GM23338 (cell line): ENCODE results near the gene HDHD2. TPM values are rescaled to one million over a fixed set of nuclear protein-coding genes. Genes with fewer than 3 reads are reported as not detected.

Experiments used
- ATAC-seq: fragments of 200-7000 bp; cut with Tn5 transposase; 3 replicates; pipeline ENCODE4 v1.9.1; 2020
- DNase-seq: peaks from one replicate; pipeline ENCODE4 v3.0.0-alpha.2; 2015; ENCODE audit warnings: low spot score
- H2AFZ ChIP-seq: fragments of 200-600 bp; sonication (generic); 2 replicates; pipeline ENCODE4 v1.8.0; 2016; ENCODE audit warnings: antibody characterized with exemption, mild to moderate bottlenecking, moderate library complexity
- H3F3A ChIP-seq: fragments of 200-600 bp; sonication (generic); replicated peaks from 2 replicates; pipeline ENCODE4 v1.8.0; 2017; ENCODE audit warnings: antibody characterized with exemption, mixed run types, low read depth
- H3K27ac ChIP-seq: fragments of 200-600 bp; sonication (generic); 2 replicates; pipeline ENCODE4 v1.6.1; 2016; ENCODE audit warnings: low read depth
- H3K27me3 ChIP-seq: fragments of 200-600 bp; sonication (generic); 2 replicates; pipeline ENCODE4 v1.8.0; 2016; ENCODE audit warnings: mild to moderate bottlenecking, mixed run types, moderate library complexity; ENCODE audit not compliant: insufficient read depth
- H3K36me3 ChIP-seq: fragments of 200-600 bp; sonication (generic); 2 replicates; pipeline ENCODE4 v1.8.0; 2016; ENCODE audit warnings: mild to moderate bottlenecking; ENCODE audit not compliant: insufficient read depth
- H3K4me1 ChIP-seq: fragments of 200-600 bp; sonication (generic); 2 replicates; pipeline ENCODE4 v1.8.0; 2016; ENCODE audit warnings: mild to moderate bottlenecking, moderate library complexity; ENCODE audit not compliant: insufficient read depth
- H3K4me2 ChIP-seq: fragments of 200-600 bp; sonication (generic); 2 replicates; pipeline ENCODE4 v1.7.1; 2017; ENCODE audit warnings: mixed run types
- H3K4me3 ChIP-seq: fragments of 200-600 bp; sonication (generic); 2 replicates; pipeline ENCODE4 v1.6.1; 2016; ENCODE audit warnings: mixed run types
- H3K79me2 ChIP-seq: fragments of 200-600 bp; sonication (generic); replicated peaks from 2 replicates; pipeline ENCODE4 v1.8.0; 2017; ENCODE audit warnings: mild to moderate bottlenecking; ENCODE audit not compliant: insufficient read depth
- H3K9me2 ChIP-seq: fragments of 200-600 bp; sonication (generic); 2 replicates; pipeline ENCODE4 v1.8.0; 2017; ENCODE audit not compliant: insufficient read depth
- H4K20me1 ChIP-seq: fragments of 200-600 bp; sonication (generic); replicated peaks from 2 replicates; pipeline ENCODE4 v1.8.0; 2017; ENCODE audit warnings: mild to moderate bottlenecking; ENCODE audit not compliant: insufficient read depth
- H3K27ac Mint-ChIP-seq: 2 replicates; pipeline ENCODE4 v1.8.0; 2020; ENCODE audit warnings: inconsistent platforms, mild to moderate bottlenecking, moderate library complexity, mixed read lengths
- H3K27me3 Mint-ChIP-seq: 3 replicates; pipeline ENCODE4 v1.8.0; 2022; ENCODE audit warnings: low read depth, mild to moderate bottlenecking, moderate library complexity, mixed read lengths, inconsistent platforms; ENCODE audit not compliant: insufficient read depth, poor library complexity
- H3K36me3 Mint-ChIP-seq: 3 replicates; pipeline ENCODE4 v1.8.0; 2021; ENCODE audit warnings: low read depth, mild to moderate bottlenecking, inconsistent platforms, moderate library complexity, mixed read lengths
- H3K4me1 Mint-ChIP-seq: 3 replicates; pipeline ENCODE4 v1.8.0; 2020; ENCODE audit warnings: mild to moderate bottlenecking, inconsistent platforms, mixed read lengths
- H3K4me3 Mint-ChIP-seq: 3 replicates; pipeline ENCODE4 v1.8.0; 2021; ENCODE audit warnings: moderate library complexity, mild to moderate bottlenecking, inconsistent platforms, mixed read lengths
- H3K9me3 Mint-ChIP-seq: 3 replicates; pipeline ENCODE4 v1.8.0; 2020; ENCODE audit warnings: moderate library complexity, mild to moderate bottlenecking, inconsistent platforms, mixed read lengths
- ETS1 ChIP-seq: IDR thresholded peaks from 2 replicates; pipeline ENCODE4 v1.6.1; 2016; ENCODE audit warnings: antibody characterized with exemption
- JUNB ChIP-seq: IDR thresholded peaks from one replicate; pipeline ENCODE4 v1.6.1; 2016; ENCODE audit warnings: antibody characterized with exemption; ENCODE audit not compliant: unreplicated experiment
- POLR2AphosphoS5 ChIP-seq: IDR thresholded peaks from 2 replicates; pipeline ENCODE4 v1.6.1; 2016; ENCODE audit warnings: antibody characterized with exemption, low read depth
- ZNF331 ChIP-seq: fragments of 250-450 bp; sonication (Bioruptor Pico); IDR thresholded peaks from 2 replicates; pipeline ENCODE4 v1.5.0; 2020; ENCODE audit warnings: low read depth, mild to moderate bottlenecking, moderate library complexity
- ZNF462 ChIP-seq: fragments of 250-450 bp; sonication (Bioruptor Pico); IDR thresholded peaks from 2 replicates; pipeline ENCODE4 v1.5.0; 2020; ENCODE audit warnings: mild to moderate bottlenecking, moderate library complexity
- polyA plus RNA-seq: library from polyadenylated mRNA; unstranded; fragments of >200 nt; fragmentation: Nextera tagmentation; extraction: Ambion mirVana; gene quantifications from 2 replicates; pipeline ENCODE4 v1.2.1, GENCODE V29; 2016
- total RNA-seq: library from RNA; depleted of rRNA; stranded (reverse); fragments of >200 nt; shearing (Covaris generic); gene quantifications from 2 replicates; pipeline ENCODE4 v1.2.3, GENCODE V29; 2014

The HDHD2 gene
- total and polyA plus RNA-seq, 2 experiments from 2014 or later, result 25.9 to 32.2 TPM

GRCh38 chr18:47077111-47077510 is 73.2 kb downstream of the HDHD2 start (continued):
- no peak for TF ChIP-seq ZNF462 (CRISPR knock-in tag)
- no peak for TF ChIP-seq ZNF331 (CRISPR knock-in tag)
- no peak for TF ChIP-seq JUNB
- TF ChIP-seq POLR2AphosphoS5, result no peak
- no peak for TF ChIP-seq ETS1

GRCh38 chr18:47075098-47075883 is 75.0 kb downstream of the HDHD2 start:
- Histone ChIP-seq H3K27me3 (no peaks in the 10 kb centered on the region), H3K27ac (no peak overlapping the region), H3K4me2 (peak overlapping the region; percentile 14; the same call in 1 of the 2 replicates), H2AFZ (peak overlapping the region; percentile 56; the same call in 1 of the 2 replicates), H3F3A (no peaks in the 10 kb centered on the region), H3K4me1 (peaks cover 12% of the 10 kb centered on the region), H3K4me3 (no peak overlapping the region), H3K9me2 (no peaks in the 10 kb centered on the region), H3K79me2 (no peaks in the 10 kb centered on the region), H4K20me1 (no peaks in the 10 kb centered on the region), H3K36me3 (no peaks in the 10 kb centered on the region)
- no peaks in the 10 kb centered on the region for H3K27me3 Mint-ChIP-seq
- H3K27ac Mint-ChIP-seq, result peak overlapping the region; percentile 84
- DNase-seq, result peak; percentile 54
- H3K4me1 Mint-ChIP-seq, result peaks cover 16% of the 10 kb centered on the region
- peak; percentile 79 for ATAC-seq
- H3K36me3 Mint-ChIP-seq, result no peaks in the 10 kb centered on the region
- H3K4me3 Mint-ChIP-seq, result no peak overlapping the region
- H3K9me3 Mint-ChIP-seq, result no peaks in the 10 kb centered on the region
- no peak for TF ChIP-seq POLR2AphosphoS5
- no peak for TF ChIP-seq ZNF462 (CRISPR knock-in tag)
